Measurements from ENCODE around the gene GOLGA6L4.
"Not testable (repeated sequence)": the region's sequence is repeated elsewhere in the genome, so short reads cannot be mapped to it uniquely, and the experiment has no call there.

- TF ChIP-seq POLR2AphosphoS5 (IDR thresholded peaks at IDR 0.05; ENCODE audit: borderline replicate concordance, low read depth, low read length); EZH2 (IDR thresholded peaks at IDR 0.05); FOXP2 (optimal IDR thresholded peaks at IDR 0.05; ENCODE audit: control extremely low read depth, extremely low read length, insufficient read depth): not testable (repeated sequence)
Observed at GRCh38 chr15:84246441-84246840, 10.9 kb downstream of the GOLGA6L4 start.

Data from SK-N-MC (cell line).